HG02973 (cell line): ENCODE results near the gene FBXW5.

Source experiments
- ATAC-seq: cut with Tn5 transposase; IDR thresholded peaks from one replicate; pipeline ENCODE4 v1.9.1; 2021; ENCODE audit warnings: moderate library complexity; ENCODE audit not compliant: unreplicated experiment

FBXW5 gene

GRCh38 chr9:136936645-136937170 lies 7.8 kb downstream of the FBXW5 start:
- ATAC-seq, result no peak

DNA sequence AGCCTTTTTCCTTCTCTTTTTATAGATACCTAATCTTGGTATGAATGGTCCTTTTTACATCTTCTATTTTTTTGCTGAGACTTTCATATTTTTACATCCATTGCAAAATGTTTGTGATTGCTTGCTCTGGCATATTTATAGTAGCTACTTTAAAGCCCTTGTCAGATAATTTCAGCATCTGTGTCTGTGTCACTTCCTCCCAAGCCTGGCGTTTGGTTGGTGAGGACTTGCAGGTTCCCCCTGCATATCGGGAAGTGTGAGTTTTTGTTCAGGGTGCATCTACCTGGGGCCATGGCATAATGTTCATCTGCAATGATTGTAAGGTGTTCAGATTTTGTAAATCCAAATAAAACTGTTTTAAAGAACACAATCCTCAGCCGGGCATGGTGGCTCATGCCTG lies 8.9 kb downstream of the FBXW5 start:
- no peak for ATAC-seq

DNA sequence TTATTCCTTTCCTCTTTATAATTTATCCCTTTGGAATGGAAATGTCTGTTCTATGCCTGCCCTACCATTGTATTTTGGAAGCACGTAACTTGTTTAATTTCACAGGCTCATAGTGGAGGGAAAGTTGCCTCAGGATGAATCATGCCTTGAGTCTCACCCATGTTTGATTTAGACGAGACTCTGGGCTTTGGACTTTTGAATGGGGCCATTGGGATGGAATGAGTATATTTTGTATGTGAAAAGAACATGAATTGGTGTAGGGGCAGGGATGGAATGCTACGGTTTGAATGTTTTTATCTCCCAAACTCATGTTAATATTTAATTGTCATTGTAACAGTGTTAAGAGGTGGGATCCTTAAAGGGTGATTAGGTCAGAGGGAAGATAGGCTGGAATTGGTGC lies 10.3 kb downstream of the FBXW5 start:
- no peak for ATAC-seq

- ATAC-seq, result no peak
These were observed 12.9 kb downstream of the FBXW5 start for GRCh38 chr9:136931611-136932130.

GRCh38 chr9:136930014-136930413 lies 14.5 kb downstream of the FBXW5 start:
- no peak for ATAC-seq

DNA sequence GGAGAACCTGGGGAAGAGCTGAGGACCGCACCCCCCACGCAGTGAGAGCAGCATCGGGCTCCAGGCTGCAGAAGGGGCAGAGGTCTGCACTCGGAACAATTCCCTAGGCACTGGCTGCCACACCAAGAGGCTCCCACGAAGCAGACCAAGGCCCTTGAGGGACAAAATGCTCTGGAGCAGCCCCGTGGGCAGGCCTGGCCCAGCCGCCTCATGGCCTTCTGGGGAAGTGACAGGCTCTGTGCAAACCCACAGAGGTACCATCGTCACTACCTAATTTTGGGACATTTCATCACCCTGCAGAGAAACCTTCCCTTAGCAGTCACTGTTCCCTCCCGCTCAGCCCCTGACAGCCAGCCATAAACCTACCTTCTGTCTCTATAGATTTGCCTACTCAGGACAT lies 15.9 kb downstream of the FBXW5 start:
- ATAC-seq, result no peak

- ATAC-seq, result no peak
These were observed 16.9 kb downstream of the FBXW5 start for GRCh38 chr9:136927343-136928271.

DNA sequence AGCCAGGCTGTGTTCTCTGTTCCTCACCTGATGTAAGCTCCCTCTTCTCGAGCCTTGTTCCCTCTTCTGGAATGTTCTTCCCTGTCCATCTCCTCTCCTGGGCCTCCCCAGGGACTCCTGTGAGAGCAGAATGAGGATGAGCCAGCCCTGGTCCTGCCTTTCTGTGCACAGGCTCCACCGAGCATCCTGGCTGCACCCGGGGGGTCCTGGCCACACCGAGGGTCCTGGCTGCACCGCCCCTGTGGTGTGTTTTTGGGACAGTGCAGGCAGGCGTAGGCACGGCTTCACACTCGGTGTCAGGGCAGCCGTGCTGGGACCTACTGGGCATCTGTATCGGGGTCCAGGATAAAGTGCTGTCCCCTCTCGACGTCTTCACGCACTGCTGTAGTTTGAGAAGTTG lies 17.8 kb downstream of the FBXW5 start:
- no peak for ATAC-seq

DNA sequence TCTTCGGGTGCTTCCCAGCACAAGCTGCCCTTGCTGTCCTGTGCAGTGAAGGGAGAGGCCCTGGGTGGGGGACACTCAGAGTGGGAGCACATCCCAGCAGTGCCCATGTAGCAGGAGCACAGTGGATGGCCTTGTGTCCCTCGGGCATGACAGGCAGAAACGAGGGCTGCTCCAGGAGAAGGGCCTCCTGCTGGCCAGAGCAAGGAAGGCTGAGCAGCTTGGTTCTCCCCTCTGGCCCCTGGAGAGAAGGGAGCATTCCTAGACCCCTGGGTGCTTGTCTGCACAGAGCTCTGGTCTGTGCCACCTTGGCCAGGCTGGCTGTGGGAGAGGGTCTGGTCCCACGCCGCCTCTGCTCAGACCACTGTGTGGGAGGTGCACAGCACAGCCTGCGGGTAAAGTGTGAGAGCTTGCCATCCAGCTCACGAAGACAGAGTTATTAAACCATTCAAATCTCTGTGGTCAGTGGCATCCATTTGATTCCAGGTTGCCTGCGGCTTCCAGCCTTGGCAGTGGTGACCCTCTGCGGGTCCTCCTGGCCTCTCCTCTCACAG lies 18.3 kb downstream of the FBXW5 start:
- ATAC-seq, result no peak

GRCh38 chr9:136925414-136926153 lies 19.0 kb downstream of the FBXW5 start:
- ATAC-seq, result no peak

DNA sequence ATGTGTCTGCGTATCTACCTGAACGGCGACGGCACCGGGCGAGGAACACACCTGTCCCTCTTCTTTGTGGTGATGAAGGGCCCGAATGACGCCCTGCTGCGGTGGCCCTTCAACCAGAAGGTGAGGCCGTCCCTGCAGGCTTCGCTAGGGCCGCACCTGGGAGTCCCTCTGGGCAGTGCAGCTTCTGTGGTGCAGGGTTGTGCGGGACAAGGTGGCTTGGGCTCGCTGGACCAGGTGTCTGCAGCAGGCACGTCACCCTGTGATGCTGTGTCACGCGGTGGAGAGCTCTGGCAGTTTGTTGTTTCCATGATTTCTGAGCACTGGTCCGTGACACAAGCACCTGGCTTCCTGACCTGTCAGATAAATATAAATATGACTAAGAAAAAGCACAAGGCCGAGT lies 20.7 kb downstream of the FBXW5 start:
- no peak for ATAC-seq

DNA sequence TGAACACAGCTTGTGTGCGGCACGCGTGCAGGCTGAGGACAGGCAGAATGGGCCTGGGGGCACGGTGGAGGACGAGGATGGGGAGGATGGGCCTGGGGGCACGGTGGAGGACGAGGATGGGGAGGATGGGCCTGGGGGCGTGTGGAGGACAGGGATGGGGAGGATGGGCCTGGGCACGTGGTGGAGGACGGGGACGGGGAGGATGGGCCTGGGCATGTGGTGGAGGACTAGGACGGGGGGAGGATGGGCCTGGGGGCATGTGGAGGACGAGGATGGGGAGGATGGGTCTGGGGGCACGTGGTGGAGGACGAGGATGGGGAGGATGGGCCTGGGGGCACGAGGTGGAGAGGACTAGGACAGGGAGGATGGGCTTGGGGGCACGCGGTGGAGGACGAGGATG lies 22.0 kb downstream of the FBXW5 start:
- no peak for ATAC-seq

GRCh38 chr9:136921718-136922117 lies 22.8 kb downstream of the FBXW5 start:
- no peak for ATAC-seq

DNA sequence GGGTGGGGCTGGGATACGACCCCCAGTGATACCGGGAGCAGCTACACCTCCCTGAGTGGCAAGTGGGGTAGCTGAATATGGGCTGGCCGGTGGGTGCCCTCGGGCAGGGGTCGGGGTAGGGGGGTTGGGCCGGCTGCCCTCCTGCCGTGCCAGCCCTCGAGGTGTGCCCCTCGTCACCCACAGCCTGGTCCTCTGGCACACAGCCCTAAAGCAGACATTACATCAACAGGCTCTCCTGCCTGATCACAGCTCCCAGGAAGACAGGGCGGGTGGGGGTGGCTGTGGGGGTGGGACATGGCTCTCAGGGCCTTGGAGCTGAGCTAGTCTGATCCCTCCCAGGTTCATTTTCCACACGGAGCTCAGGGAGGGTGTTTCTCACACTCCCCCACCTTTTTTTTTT lies 23.2 kb downstream of the FBXW5 start:
- ATAC-seq, result no peak

DNA sequence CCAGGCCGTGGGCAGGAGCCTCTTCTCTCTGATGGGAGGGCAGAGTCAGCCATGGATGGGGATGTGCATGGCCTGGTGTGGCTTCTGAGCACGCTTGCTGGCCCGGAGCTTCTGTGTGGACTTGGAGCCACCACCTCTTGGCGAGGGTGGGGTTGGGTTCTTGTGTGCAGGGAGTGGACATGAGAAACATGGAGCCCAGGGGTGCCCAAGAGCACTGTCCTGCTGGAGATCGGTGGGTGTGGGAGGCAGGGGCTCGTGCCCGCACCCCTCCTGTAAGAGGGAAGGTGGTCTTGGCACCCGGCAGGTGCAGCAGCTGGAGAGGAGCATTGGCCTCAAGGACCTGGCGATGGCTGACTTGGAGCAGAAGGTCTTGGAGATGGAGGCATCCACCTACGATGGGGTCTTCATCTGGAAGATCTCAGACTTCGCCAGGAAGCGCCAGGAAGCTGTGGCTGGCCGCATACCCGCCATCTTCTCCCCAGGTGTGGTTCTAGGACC lies 23.8 kb downstream of the FBXW5 start:
- no peak for ATAC-seq

GRCh38 chr9:136920069-136920468 lies 24.5 kb downstream of the FBXW5 start:
- ATAC-seq, result no peak

GRCh38 chr9:136917902-136918301 lies 26.6 kb downstream of the FBXW5 start:
- ATAC-seq, result no peak

- ATAC-seq, result no peak
These were observed 28.0 kb downstream of the FBXW5 start for GRCh38 chr9:136916330-136917184.

DNA sequence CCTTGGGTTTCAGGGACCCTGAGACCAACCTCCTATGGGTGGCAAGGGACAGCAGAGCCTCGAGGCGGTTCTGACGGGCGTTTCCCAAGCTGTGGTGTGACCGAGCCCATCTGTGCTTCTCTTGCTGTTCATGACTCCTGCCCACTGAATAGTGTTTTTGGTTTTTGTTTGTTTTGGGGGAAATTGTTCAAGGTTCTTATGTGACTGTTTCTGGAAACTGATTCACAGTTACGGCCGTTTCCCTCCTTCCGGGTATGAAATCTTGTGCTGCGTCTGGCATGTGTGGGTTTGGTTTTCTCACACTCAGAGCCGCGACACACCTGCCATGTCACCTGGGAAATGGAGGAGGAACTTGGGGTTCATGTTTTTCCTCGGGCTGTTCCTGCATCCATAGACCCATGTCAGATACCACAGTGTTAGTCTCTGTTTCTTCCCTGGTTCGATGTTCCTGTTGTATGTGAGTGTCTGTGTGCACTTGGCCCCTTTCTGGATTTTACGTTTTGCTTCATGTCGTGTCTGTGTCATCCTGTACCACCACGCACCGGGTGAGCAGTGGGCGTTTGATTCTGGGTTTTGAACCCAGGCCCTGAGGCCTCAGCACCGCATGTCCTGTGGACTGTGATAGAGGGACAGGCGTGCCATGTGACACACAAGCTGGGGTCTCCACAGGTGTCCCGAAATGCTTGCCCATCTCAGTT lies 28.8 kb downstream of the FBXW5 start:
- ATAC-seq, result no peak
